D341Med (cell line): ENCODE measurements around the gene CD44.

ENCODE experiments used
- DNase-seq: peaks from one replicate; pipeline ENCODE4 v3.0.0; 2012; ENCODE audit warnings: low spot score

Gene CD44

GRCh38 chr11:35178067-35178805, 39.3 kb downstream of the CD44 start:
- DNase-seq = no peak

GRCh38 chr11:35178873-35179272, 39.9 kb downstream of the CD44 start:
- no peak for DNase-seq

GRCh38 chr11:35179466-35180135, 40.6 kb downstream of the CD44 start:
- DNase-seq = no peak

GRCh38 chr11:35180317-35181233, 41.6 kb downstream of the CD44 start:
- DNase-seq = no peak

GRCh38 chr11:35182317-35182939, 43.5 kb downstream of the CD44 start:
- DNase-seq = no peak

- DNase-seq = no peak
Observed at GRCh38 chr11:35183326-35183925, 44.5 kb downstream of the CD44 start.

- DNase-seq = no peak
Observed at GRCh38 chr11:35185696-35186095, 46.7 kb downstream of the CD44 start.

- no peak for DNase-seq
Observed at GRCh38 chr11:35187996-35188395, 49.0 kb downstream of the CD44 start.

GRCh38 chr11:35190804-35191348, 51.9 kb downstream of the CD44 start:
- no peak for DNase-seq

- DNase-seq = no peak
Observed at GRCh38 chr11:35192347-35192746, 53.4 kb downstream of the CD44 start.

GRCh38 chr11:35193767-35194166, 54.8 kb downstream of the CD44 start:
- DNase-seq = no peak

- DNase-seq = no peak
Observed at GRCh38 chr11:35197292-35197691, 58.3 kb downstream of the CD44 start.

- no peak for DNase-seq
Observed at GRCh38 chr11:35200811-35201341, 61.9 kb downstream of the CD44 start.

GRCh38 chr11:35204614-35205013, 65.6 kb downstream of the CD44 start:
- DNase-seq = no peak

GRCh38 chr11:35206616-35207015, 67.6 kb downstream of the CD44 start:
- no peak for DNase-seq

GRCh38 chr11:35207471-35208403, 68.8 kb downstream of the CD44 start:
- DNase-seq = no peak

GRCh38 chr11:35208795-35209194, 69.8 kb downstream of the CD44 start:
- no peak for DNase-seq

GRCh38 chr11:35210876-35211546, 72.0 kb downstream of the CD44 start:
- DNase-seq = no peak

GRCh38 chr11:35211952-35212351, 73.0 kb downstream of the CD44 start:
- DNase-seq = no peak
